DMS 273 treated with DMSO at 0.1 percent for 48 hours (cell line): ENCODE data around the gene LTC4S.
"Not testable (repeated sequence)": the region's sequence is repeated elsewhere in the genome, so short reads cannot be mapped to it uniquely, and the experiment has no call there.

Experiments
- DNase-seq: peaks from one replicate; lab custom pipeline; 2025; lab: John Stamatoyannopoulos, UW

The LTC4S gene

GRCh38 chr5:179793468-179794139 is at the start of gene LTC4S:
Gene LTC4S (plus strand): TSS chr5:179793986. CDS start chr5:179794081, 95 bp downstream.
- DNase-seq, result no peak

GRCh38 chr5:179744106-179744505 is 49.7 kb upstream of the LTC4S start:
- not testable (repeated sequence) for DNase-seq

DNA sequence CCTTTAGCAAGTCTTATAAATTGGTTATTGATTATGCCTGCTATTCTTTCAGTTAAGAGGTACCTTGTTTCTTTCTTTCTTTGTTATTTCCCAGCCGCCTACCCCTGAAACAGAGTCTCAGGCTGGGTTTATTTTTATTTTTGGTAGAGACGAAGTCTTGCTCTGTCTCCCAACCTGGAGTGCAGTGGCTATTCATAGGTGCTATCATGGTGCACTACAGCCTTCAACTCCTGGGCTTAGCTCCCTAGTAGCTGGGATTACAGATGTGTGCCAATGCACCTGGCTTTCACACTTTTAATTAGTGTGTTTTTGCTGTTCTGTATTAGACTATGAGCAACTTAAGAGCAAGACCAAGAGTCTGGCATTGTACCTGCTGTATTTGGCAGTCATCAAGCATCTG is 46.9 kb upstream of the LTC4S start:
- no peak for DNase-seq

DNA sequence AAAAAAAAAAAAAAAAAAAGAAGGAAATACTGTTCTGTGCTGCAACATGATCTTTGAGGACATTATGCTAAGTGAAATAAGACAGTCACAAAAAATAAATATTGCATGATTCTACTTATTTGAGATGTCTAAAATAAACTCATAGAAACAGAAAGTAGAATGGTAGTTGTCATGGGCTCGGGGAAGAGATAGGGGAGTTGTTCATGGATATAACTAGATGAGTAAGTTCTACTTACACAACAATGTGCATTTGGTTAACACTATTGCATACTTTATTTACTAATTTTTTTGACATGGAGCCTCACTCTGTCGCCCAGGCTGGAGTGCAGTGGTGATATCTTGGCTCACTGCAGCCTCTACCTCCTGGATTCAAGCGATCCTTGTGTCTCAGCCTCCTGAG is 46.0 kb upstream of the LTC4S start:
- no peak for DNase-seq

DNA sequence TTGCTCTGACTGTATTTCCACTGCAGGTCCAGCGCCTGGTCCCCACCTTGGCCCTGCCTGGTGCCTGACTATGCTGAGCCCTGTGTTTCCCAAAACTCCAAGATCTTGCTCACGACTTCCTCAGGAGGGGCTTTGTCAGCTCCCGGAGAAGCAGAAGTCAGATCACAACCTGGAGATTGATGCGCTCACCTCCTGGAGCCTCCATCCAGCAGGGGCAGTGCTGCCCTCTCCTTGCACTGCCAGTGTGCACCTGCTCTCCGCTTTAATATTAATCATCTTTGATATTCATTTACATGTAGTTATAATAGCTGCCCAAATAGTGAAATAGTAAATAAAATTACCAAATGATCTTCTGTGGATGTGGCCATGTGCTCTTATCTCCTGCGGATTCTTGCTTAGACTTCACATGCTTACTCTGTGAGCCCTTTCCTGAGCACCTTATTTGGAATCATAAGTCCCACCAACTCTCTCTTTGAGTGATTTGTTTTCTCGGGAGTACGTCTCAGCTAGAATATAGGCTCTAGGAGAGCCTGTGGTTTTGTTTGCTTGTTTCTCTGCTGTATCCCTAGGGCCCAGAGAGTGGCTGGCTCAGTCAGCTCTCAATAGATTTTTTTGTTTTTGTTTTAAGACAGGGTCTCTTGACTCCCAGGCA is 43.8 kb upstream of the LTC4S start:
- no peak for DNase-seq

DNA sequence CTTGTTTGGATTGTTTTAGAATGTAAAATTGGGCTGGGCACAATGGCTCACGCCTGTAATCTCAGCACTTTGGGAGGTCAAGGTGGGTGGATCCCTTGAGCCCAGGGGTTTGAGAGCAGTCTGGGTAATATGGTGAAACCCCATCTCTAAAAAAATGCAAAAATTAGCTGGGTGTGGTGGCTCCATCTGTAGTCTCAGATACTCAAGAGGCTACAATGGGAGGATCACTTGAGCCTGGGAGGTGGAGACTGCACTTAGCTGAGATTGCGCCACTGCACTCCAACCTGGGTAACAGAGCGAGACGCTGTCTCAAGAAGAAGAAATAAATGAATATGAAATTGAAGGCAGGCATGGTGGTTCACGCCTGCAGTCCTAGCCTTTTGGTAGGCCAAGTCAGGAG is 39.8 kb upstream of the LTC4S start:
- no peak for DNase-seq

- DNase-seq, result no peak
Observed at GRCh38 chr5:179755022-179755421, 38.8 kb upstream of the LTC4S start.

DNA sequence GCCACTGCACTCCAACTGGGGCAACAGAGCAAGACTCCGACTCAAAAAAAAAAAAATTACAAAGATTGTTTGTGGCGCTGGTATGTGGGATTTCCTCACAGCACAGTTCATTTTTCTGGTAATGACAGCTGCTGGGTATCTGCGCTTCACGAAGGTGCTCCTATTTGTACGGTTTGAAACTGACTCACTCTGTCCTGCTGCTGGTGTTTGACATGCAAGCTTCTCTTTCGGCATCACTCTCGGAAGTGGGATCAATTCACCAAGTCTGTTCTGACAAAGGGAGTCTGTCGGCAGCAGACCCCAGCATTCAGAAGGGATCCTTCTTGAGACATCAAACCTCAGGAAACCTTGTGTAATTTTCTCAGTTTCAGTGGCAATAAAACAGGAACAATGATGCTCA is 34.8 kb upstream of the LTC4S start:
- no peak for DNase-seq

- no peak for DNase-seq
Observed at GRCh38 chr5:179759581-179760551, 33.9 kb upstream of the LTC4S start.

DNA sequence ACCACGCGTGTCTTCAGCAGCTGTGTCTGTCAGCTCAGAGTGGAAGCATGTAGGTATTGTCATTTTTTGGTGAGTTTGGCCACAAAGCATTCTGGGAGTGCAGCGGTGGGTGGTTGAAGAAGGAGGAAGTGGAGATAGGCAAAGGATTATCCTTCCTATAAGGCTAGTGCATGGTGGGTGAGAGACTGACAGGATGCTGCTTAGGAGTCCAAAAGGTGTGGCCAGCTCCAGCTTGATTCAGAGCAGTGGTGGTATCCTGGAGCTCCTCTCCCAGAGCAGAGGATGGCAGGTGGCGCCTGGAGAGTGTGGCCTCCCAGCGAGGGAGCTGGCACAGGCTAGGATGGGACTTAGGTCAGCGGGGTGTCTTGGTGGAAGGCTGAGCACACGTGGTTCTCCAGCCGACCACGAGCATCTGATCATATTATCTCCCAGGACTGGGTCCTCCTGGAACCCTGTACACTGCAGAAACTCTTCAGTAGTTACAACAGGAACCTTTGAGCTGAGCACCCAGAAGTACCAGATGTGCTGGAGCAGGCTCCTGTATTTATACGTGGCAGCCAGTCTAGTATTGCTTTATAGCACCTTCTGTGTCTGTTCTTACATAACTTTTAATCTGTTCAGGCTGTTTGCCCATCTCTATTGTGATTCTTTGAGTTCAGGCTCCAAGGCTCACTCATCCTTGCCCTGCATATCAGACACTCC is 31.6 kb upstream of the LTC4S start:
- peak; percentile 62 for DNase-seq

DNA sequence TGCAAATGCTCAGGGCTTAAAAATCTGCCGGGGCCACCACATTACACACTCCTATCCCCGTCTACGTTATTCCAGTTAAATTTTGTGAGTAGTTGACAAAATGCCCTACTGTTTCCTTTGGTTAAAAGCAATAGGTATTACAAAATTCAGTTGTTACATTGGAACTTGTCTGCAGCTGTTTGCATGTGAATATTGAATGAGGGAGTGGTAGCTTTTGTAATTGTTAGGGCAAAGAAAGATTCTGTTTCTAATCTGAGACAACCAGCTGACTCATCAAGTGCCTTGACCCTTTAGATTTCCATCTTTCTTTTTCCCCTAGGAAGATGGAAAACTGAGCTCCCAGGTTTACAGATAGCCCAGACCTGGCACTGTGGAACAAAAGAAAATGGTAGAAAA is 31.0 kb upstream of the LTC4S start:
- no peak for DNase-seq

GRCh38 chr5:179763215-179763945 is 30.4 kb upstream of the LTC4S start:
- DNase-seq, result no peak

- no peak for DNase-seq
Observed at GRCh38 chr5:179764056-179764455, 29.7 kb upstream of the LTC4S start.

DNA sequence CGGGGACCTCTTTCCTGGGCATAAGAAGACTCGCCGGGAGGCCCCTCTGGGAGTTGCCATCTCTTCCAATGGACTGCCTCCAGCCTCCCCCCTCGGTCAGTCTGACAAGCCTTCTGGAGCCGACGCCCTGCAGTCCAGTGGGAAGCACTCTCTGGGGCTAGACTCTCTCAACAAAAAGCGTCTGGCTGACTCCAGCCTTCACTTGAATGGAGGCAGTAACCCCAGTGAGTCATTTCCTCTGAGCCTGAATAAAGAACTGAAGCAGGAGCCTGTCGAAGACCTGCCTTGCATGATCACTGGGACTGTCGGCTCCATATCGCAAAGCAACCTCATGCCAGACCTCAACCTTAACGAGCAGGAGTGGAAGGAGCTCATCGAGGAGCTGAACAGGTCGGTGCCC is 28.4 kb upstream of the LTC4S start:
- DNase-seq, result no peak

DNA sequence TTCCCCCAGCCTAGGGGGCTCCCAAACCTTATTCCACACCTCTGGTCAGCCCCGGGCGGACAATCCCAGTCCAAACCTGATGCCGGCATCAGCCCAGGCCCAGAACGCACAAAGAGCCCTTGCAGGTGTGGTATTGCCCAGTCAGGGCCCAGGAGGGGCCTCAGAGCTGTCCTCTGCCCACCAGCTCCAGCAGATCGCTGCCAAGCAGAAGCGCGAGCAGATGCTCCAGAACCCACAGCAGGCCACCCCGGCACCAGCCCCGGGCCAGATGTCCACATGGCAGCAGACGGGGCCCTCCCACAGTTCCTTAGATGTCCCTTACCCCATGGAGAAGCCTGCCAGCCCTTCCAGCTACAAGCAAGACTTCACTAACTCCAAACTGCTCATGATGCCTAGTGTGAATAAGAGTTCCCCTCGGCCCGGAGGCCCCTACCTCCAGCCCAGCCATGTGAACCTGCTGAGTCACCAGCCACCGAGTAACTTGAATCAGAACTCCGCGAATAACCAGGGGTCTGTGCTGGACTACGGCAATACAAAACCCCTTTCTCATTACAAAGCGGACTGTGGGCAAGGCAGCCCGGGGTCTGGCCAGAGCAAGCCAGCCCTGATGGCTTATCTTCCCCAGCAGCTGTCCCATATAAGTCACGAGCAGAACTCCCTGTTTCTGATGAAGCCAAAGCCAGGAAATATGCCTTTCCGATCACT is 27.6 kb upstream of the LTC4S start:
- DNase-seq, result peak; percentile 42

DNA sequence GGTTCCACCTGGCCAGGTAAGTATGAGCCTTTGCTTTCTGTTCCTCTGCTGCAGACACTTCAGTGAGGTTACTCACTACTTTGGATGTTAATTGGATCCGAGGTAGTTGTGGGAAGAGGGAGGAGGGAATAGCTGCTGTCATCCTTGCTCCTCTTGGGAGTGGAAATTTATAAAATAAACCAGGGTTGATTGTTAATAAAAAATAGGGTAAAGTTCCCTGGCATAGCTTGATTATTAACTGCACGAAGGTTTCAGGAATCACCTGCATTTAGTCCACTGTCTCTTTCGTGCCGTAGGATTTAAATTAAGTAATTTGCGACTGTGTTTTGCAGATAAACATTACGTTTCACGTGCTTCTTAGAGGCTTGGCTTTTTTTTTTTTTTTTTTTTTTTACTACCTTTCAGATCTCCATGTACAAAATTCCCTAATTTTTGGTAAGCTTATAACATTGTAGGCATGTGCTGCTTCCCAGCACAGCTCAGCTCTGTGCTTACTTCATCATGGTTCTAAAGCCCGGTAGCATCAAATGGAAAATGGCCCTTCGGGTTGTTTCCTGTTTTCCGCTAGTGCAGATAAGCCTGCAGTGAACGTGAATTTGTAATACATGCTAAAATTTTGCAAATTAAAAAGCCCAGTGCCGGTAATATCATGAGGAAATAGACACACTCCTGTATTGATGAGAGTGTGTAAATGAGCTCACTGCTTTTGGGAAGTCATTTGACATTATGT is 26.9 kb upstream of the LTC4S start:
- DNase-seq, result no peak

GRCh38 chr5:179767496-179768100 is 26.2 kb upstream of the LTC4S start:
- DNase-seq, result no peak

GRCh38 chr5:179768326-179769085 is 25.3 kb upstream of the LTC4S start:
- DNase-seq, result no peak

DNA sequence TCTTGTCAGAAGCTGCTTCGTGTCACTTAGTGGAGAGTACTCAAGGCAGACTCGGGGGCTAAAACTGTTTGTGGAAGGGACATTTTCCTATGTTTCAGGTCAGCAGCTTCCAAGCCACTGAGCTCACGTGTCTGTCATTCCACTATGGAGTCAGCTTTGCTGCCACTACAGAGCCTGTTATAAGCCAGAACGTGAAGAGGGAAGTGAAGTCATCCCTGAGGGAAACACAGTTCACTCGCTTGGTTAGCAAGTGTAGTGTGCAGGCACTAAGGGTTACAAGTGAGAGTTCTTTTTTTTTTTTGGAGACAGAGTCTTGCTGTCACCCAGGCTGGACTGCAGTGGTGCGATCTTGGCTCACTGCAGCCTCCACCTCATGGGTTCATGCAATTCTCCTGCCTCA is 24.5 kb upstream of the LTC4S start:
- no peak for DNase-seq
